ENCODE results near the gene ACD.

The ACD gene

GRCh38 chr16:67661101-67661761 lies 1.2 kb upstream of the ACD start:
- no peak for DNase-seq

- DNase-seq = peak; percentile 92
Measured at GRCh38 chr16:67660564-67661028, 536 bp upstream of the ACD start, which contains the start of gene PARD6A. TSS of gene PARD6A (plus strand) at chr16:67660960. CDS start at chr16:67661039, 79 bp downstream.

GRCh38 chr16:67658849-67659674 lies 998 bp downstream of the ACD start:
- no peak for DNase-seq

GRCh38 chr16:67657751-67658518 lies 2.1 kb downstream of the ACD start:
- no peak for DNase-seq

GRCh38 chr16:67657017-67657608 lies 2.9 kb downstream of the ACD start:
- DNase-seq = no peak

GRCh38 chr16:67656344-67657016 lies 3.6 kb downstream of the ACD start:
- no peak for DNase-seq

GRCh38 chr16:67655363-67655762 lies 4.7 kb downstream of the ACD start:
- no peak for DNase-seq

GRCh38 chr16:67654403-67654911 lies 5.6 kb downstream of the ACD start:
- DNase-seq = no peak

GRCh38 chr16:67653789-67654402 lies 6.2 kb downstream of the ACD start:
- no peak for DNase-seq

GRCh38 chr16:67653128-67653788 lies 6.8 kb downstream of the ACD start:
- DNase-seq = no peak

- no peak for DNase-seq
Measured at GRCh38 chr16:67652578-67653127, 7.4 kb downstream of the ACD start.

- no peak for DNase-seq
Measured at GRCh38 chr16:67651847-67652246, 8.2 kb downstream of the ACD start.

- DNase-seq = no peak
Measured at GRCh38 chr16:67651039-67651438, 9.0 kb downstream of the ACD start.

- DNase-seq = no peak
Measured at GRCh38 chr16:67650023-67650422, 10.0 kb downstream of the ACD start.

- DNase-seq = no peak
Measured at GRCh38 chr16:67649494-67649931, 10.5 kb downstream of the ACD start.

GRCh38 chr16:67648764-67649407 lies 11.2 kb downstream of the ACD start:
- no peak for DNase-seq

- no peak for DNase-seq
Measured at GRCh38 chr16:67648088-67648763, 11.8 kb downstream of the ACD start.

- no peak for DNase-seq
Measured at GRCh38 chr16:67647681-67648080, 12.4 kb downstream of the ACD start.

- no peak for DNase-seq
Measured at GRCh38 chr16:67647111-67647651, 12.9 kb downstream of the ACD start.
